Activated CD4-positive, alpha-beta T cell treated with anti-CD3 and anti-CD28 coated beads for 36 hours (primary cell): Measurements from ENCODE around the gene ANXA7. TPM values are rescaled to one million over a fixed set of nuclear protein-coding genes. Genes with fewer than 3 reads are reported as not detected.
"Not testable (repeated sequence)": the region's sequence is repeated elsewhere in the genome, so short reads cannot be mapped to it uniquely, and the experiment has no call there.

ENCODE experiments used
- ATAC-seq: fragments of 200-7000 bp; cut with Tn5 transposase; one replicate; pipeline ENCODE4 v1.10.0; 2021; ENCODE audit warnings: mild to moderate bottlenecking, moderate library complexity
- CTCF ChIA-PET: fragments of 350-600 bp; sonication (Branson Sonifier 250); formaldehyde crosslinking; loops from one replicate; lab custom pipeline; 2021; ENCODE audit warnings: antibody characterized with exemption; lab: Charles Lee
- POLR2A ChIA-PET: fragments of 350-600 bp; sonication (Branson Sonifier 250); formaldehyde crosslinking; loops from one replicate; lab custom pipeline; 2021; ENCODE audit warnings: antibody characterized with exemption, inconsistent platforms; lab: Charles Lee
- DNase-seq: peaks from one replicate; pipeline ENCODE4 v3.0.0-alpha.2; 2020
- H3K27ac Mint-ChIP-seq: one replicate; pipeline ENCODE4 v1.8.0; 2021; ENCODE audit warnings: mixed read lengths
- H3K27me3 Mint-ChIP-seq: one replicate; pipeline ENCODE4 v1.8.0; 2021; ENCODE audit warnings: mixed read lengths
- H3K36me3 Mint-ChIP-seq: one replicate; pipeline ENCODE4 v1.8.0; 2021; ENCODE audit warnings: low read depth, mixed read lengths
- H3K4me1 Mint-ChIP-seq: one replicate; pipeline ENCODE4 v1.8.0; 2021; ENCODE audit warnings: mixed read lengths
- H3K4me3 Mint-ChIP-seq: one replicate; pipeline ENCODE4 v1.8.0; 2021; ENCODE audit warnings: mild to moderate bottlenecking, moderate library complexity, mixed read lengths
- H3K9me3 Mint-ChIP-seq: one replicate; pipeline ENCODE4 v1.8.0; 2021; ENCODE audit warnings: low read depth, mixed read lengths
- intact Hi-C, 2 experiments: fragments of 100-400 bp; cut with DNase I in 1 of 2; cut with micrococcal nuclease in 1 of 2; formaldehyde crosslinking; loops; one replicate each; pipeline versions ENCODE4 v1.14.2 to v1.15.1; 2022 to 2024; cut with DNase I, micrococcal nuclease
- total RNA-seq, 2 experiments: library from RNA; stranded (reverse); gene quantifications; one replicate each; pipeline ENCODE4 v1.2.3, GENCODE V29; 2021

The ANXA7 gene
- total RNA-seq, 2 experiments from 2014 or later, result 94.6 to 118 TPM

DNA sequence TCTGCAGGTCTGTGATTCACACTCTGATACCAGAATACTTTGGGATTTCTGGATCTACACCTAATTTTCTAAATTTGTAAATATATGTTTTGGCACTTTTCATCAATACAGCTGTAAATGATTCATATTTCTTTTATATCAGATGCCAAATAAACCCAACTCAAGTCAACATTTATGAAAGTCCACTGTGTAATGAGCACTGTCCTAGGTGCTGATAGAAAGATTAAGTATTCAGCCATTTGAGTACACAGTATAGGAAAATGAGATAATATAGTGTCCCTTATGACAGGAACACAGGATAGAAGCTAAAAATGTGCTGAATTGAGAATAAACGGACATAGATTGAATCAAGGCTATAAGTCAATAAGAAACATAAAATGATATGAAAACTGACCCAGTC lies 6.4 kb downstream of the ANXA7 start:
- no peaks in the 10 kb centered on the region for H3K9me3 Mint-ChIP-seq
- peaks cover 28% of the 10 kb centered on the region for H3K36me3 Mint-ChIP-seq
- CTCF ChIA-PET, result no interaction called here
- POLR2A ChIA-PET, result no interaction called here
- H3K4me1 Mint-ChIP-seq, result peaks cover 58% of the 10 kb centered on the region
- H3K27me3 Mint-ChIP-seq, result no peaks in the 10 kb centered on the region
- intact Hi-C loops, result no loop called here
- DNase-seq, result no peak
- H3K27ac Mint-ChIP-seq, result no peak overlapping the region
- ATAC-seq, result no peak
- no peak overlapping the region for H3K4me3 Mint-ChIP-seq

GRCh38 chr10:73406846-73407245 lies 7.0 kb downstream of the ANXA7 start:
- Mint-ChIP-seq H3K36me3 (peaks cover 28% of the 10 kb centered on the region), H3K4me1 (peaks cover 52% of the 10 kb centered on the region), H3K27ac (no peak overlapping the region), H3K27me3 (no peaks in the 10 kb centered on the region), H3K9me3 (no peaks in the 10 kb centered on the region), H3K4me3 (no peak overlapping the region)
- ChIA-PET CTCF (interaction anchor here (0.6 kb wide), 1 partner anchor 146 kb away, joined by 3 read pairs; no protein-coding TSS in a partner anchor), POLR2A (no interaction called here)
- ATAC-seq (no peak), DNase-seq (no peak)
- intact Hi-C loops, result no loop called here

- ChIA-PET CTCF (no interaction called here), POLR2A (interaction anchor here (0.6 kb wide), 1 partner anchor 153 kb away, joined by 4 read pairs; the partner anchor contains the start of gene MRPS16)
- Mint-ChIP-seq H3K27me3 (no peaks in the 10 kb centered on the region), H3K4me1 (peaks cover 41% of the 10 kb centered on the region), H3K27ac (no peak overlapping the region), H3K9me3 (no peaks in the 10 kb centered on the region), H3K4me3 (no peak overlapping the region), H3K36me3 (peaks cover 28% of the 10 kb centered on the region)
- ATAC-seq (no peak), DNase-seq (no peak)
- intact Hi-C loops, result no loop called here
These were observed 8.3 kb downstream of the ANXA7 start for GRCh38 chr10:73405556-73405955.

GRCh38 chr10:73404690-73405089 lies 9.2 kb downstream of the ANXA7 start:
- peaks cover 22% of the 10 kb centered on the region for H3K36me3 Mint-ChIP-seq
- peaks cover 34% of the 10 kb centered on the region for H3K4me1 Mint-ChIP-seq
- ChIA-PET POLR2A (no interaction called here), CTCF (no interaction called here)
- no peak for ATAC-seq
- intact Hi-C loops, result no loop called here
- H3K27ac Mint-ChIP-seq, result no peak overlapping the region
- DNase-seq, result no peak
- H3K27me3 Mint-ChIP-seq, result no peaks in the 10 kb centered on the region
- H3K9me3 Mint-ChIP-seq, result no peaks in the 10 kb centered on the region
- H3K4me3 Mint-ChIP-seq, result no peak overlapping the region

DNA sequence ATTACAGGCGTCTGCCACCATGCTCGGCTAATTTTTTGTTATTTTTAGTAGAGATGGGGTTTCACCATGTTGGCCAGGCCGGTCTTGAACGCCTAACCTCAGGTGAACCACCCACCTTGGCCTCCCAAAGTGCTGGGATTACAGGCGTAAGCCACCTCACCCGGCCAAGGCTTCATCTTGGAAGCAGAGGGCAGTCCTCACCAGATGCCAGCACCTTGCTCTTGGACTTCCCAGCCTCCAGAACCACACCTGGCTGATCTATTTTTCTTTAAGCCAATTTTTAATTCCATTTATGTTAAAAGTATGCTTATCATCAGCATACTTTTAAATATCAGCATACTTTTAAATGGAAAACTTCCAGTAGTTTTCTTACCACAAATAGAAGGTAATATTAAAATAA lies 12.2 kb downstream of the ANXA7 start:
- Mint-ChIP-seq H3K4me3 (no peak overlapping the region), H3K27me3 (no peaks in the 10 kb centered on the region), H3K4me1 (peaks cover 9% of the 10 kb centered on the region), H3K9me3 (no peaks in the 10 kb centered on the region), H3K27ac (no peak overlapping the region), H3K36me3 (peaks cover 5% of the 10 kb centered on the region)
- ChIA-PET POLR2A (no interaction called here), CTCF (interaction anchor here (0.6 to 0.7 kb wide), 2 partner anchors 27 to 136 kb away, joined by 3 read pairs; no protein-coding TSS in a partner anchor)
- intact Hi-C loops, result no loop called here
- ATAC-seq (no peak), DNase-seq (no peak)

DNA sequence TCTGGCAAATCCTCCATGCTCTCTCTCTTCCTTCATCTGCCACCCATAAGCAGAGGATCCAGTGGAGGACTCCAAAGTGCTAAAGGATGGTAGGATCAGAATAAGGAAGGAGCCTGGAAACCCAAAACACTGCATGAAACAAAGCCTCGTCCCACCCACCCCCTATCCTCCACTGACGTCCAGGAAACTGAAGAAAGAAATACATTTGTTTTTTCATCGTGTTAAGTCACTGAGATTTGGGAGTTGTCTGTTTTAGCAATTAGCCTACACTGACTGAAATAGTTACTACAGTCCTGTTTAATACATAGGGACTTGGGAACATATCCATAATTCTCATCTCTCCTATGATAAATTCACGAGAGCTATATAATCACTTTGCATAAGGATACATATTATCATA lies 14.8 kb downstream of the ANXA7 start:
- Mint-ChIP-seq H3K4me1 (peaks cover 2% of the 10 kb centered on the region), H3K27me3 (no peaks in the 10 kb centered on the region), H3K27ac (no peak overlapping the region), H3K36me3 (peaks cover 21% of the 10 kb centered on the region), H3K4me3 (no peak overlapping the region), H3K9me3 (no peaks in the 10 kb centered on the region)
- DNase-seq (no peak), ATAC-seq (no peak)
- POLR2A ChIA-PET, result interaction anchor here (0.7 to 0.9 kb wide), 2 partner anchors 16 to 665 kb away, joined by 3 to 4 read pairs; no protein-coding TSS in a partner anchor
- CTCF ChIA-PET, result no interaction called here
- intact Hi-C loops, result no loop called here

DNA sequence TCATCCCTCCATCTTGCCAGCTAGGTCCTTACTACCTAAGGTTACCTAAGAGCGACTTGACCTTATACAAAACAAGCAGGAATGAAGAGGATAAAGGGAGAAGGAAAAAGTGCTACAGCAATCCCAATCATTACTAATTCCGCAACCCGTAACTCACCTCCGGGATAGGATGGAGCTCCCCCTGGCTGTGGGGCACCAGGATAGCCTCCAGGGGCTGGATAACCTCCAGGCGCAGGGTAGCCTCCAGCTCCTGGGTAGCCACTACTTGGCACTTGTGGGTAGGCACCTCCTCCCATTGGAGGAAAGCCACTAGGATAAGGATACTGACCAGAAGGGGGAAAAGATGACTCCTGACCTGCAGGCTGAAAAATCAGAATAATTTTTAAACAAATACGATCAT lies 15.8 kb downstream of the ANXA7 start:
- POLR2A ChIA-PET, result interaction anchor here (0.5 to 0.6 kb wide), 2 partner anchors 157 to 704 kb away, joined by 3 read pairs; no protein-coding TSS in a partner anchor
- Mint-ChIP-seq H3K27me3 (no peaks in the 10 kb centered on the region), H3K36me3 (peaks cover 28% of the 10 kb centered on the region), H3K4me1 (peaks cover 3% of the 10 kb centered on the region), H3K27ac (no peak overlapping the region), H3K4me3 (no peak overlapping the region), H3K9me3 (peaks cover 3% of the 10 kb centered on the region)
- no peak for DNase-seq
- CTCF ChIA-PET, result interaction anchor here (0.5 to 1.1 kb wide), 3 partner anchors 8 to 35 kb away, joined by 3 to 6 read pairs (median 3); no protein-coding TSS in a partner anchor
- intact Hi-C loops, result no loop called here
- ATAC-seq, result no peak

DNA sequence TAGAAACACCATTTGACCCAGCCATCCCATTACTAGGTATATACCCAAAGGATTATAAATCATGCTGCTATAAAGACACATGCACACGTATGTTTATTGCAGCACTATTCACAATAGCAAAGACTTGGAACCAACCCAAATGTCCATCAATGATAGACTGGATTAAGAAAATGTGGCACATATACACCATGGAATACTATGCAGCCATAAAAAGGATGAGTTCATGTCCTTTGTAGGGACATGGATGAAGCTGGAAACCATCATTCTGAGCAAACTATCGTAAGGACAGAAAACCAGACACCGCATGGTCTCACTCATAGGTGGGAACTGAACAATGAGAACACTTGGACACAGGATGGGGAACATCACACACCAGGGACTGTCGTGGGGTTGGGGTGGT lies 19.5 kb downstream of the ANXA7 start:
- CTCF ChIA-PET, H3K27me3 Mint-ChIP-seq, H3K27ac Mint-ChIP-seq, H3K4me1 Mint-ChIP-seq, H3K9me3 Mint-ChIP-seq, POLR2A ChIA-PET, DNase-seq, intact Hi-C loops, H3K4me3 Mint-ChIP-seq, ATAC-seq: not testable (repeated sequence)
- peaks cover 39% of the 10 kb centered on the region for H3K36me3 Mint-ChIP-seq

GRCh38 chr10:73388228-73388627 lies 25.6 kb downstream of the ANXA7 start:
- peaks cover 2% of the 10 kb centered on the region for H3K4me1 Mint-ChIP-seq
- ATAC-seq, result no peak
- ChIA-PET POLR2A (no interaction called here), CTCF (no interaction called here)
- H3K27ac Mint-ChIP-seq, result no peak overlapping the region
- no peak for DNase-seq
- intact Hi-C loops, result no loop called here
- no peaks in the 10 kb centered on the region for H3K9me3 Mint-ChIP-seq
- H3K27me3 Mint-ChIP-seq, result no peaks in the 10 kb centered on the region
- H3K36me3 Mint-ChIP-seq, result peaks cover 51% of the 10 kb centered on the region
- H3K4me3 Mint-ChIP-seq, result no peak overlapping the region

DNA sequence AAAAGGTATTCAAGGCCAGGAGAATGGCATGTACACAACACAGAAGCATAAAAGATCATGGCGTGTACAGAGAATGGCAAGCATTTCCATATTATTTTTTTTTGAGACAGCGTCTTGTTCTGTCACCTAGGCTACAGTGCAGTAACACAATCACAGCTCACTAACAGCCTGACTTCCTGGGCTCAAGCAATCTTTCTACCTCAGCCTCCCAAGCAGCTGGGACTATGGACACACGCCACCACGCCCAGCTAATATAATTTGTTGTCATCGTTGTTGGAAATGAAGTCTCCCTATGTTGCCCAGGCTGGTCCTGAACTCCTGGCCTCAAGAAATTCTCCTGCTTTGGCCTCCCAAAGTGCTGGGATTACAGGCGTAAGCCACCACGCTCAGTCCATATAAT lies 27.3 kb downstream of the ANXA7 start:
- H3K27me3 Mint-ChIP-seq, result no peaks in the 10 kb centered on the region
- H3K36me3 Mint-ChIP-seq, result peaks cover 59% of the 10 kb centered on the region
- no peaks in the 10 kb centered on the region for H3K4me1 Mint-ChIP-seq
- ATAC-seq (no peak), DNase-seq (no peak)
- no peak overlapping the region for H3K4me3 Mint-ChIP-seq
- no peaks in the 10 kb centered on the region for H3K9me3 Mint-ChIP-seq
- POLR2A ChIA-PET, result no interaction called here
- CTCF ChIA-PET, result no interaction called here
- intact Hi-C loops, result no loop called here
- no peak overlapping the region for H3K27ac Mint-ChIP-seq

DNA sequence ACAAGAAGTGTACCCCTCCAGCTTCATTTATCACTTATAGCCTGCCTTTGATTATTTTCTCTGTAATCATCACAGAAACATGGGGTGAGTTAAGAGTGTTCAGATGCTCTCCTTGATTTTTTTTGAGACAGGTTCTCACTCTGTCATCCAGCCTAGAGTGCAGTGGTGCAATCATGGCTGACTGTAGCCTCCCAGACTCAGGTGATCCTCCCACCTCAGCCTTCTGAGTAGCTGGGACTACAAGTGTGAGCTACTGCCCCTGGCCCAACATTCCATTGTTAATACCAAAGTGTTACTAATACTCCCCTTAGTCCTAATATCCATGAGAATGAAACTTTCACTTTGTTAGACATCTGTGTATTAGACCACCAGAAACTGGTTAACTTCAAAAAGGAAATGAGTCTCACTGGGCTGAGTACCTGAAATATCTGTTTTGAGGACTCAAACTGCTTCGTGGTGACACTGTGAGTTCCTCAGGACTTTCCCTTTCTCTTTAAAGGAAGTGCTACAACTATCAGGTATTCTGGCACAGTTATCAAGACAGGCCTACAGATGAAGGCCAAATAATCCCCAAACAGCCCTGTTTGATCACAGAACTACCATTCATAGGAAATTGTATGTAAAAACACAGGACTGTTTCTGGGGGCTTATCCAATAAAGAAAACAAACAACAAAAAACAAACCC lies 34.7 kb downstream of the ANXA7 start:
- no peak for DNase-seq
- POLR2A ChIA-PET, result no interaction called here
- Mint-ChIP-seq H3K9me3 (no peaks in the 10 kb centered on the region), H3K36me3 (peaks cover 49% of the 10 kb centered on the region), H3K4me3 (no peak overlapping the region), H3K27ac (peak overlapping the region; percentile 78), H3K4me1 (peaks cover 6% of the 10 kb centered on the region), H3K27me3 (no peaks in the 10 kb centered on the region)
- peak; percentile 55 for ATAC-seq
- intact Hi-C loops, result no loop called here
- CTCF ChIA-PET, result interaction anchor here (1.2 kb wide), 1 partner anchor 21 kb away, joined by 3 read pairs; the partner anchor contains the start of gene CFAP70

DNA sequence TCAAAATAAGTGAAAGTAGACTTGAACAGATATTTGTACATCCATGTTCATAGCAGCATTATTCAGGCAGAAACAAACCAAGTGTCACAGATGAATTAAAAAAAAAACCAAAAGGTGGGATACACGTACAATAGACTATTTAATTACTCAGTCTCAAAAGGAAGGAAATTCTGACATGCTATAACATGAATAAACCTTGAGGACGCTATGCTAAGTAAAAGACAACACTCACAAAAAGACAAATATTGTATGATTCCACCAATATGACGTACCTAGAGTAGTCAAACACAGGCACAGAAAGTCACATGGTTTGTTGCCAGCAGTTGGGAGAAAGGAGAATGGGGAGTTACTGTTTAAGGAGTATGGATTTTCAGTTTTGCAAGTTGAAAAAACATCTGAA lies 37.2 kb downstream of the ANXA7 start:
- ATAC-seq, result no peak
- no peak overlapping the region for H3K4me3 Mint-ChIP-seq
- intact Hi-C loops, result no loop called here
- H3K4me1 Mint-ChIP-seq, result peaks cover 6% of the 10 kb centered on the region
- H3K36me3 Mint-ChIP-seq, result peaks cover 41% of the 10 kb centered on the region
- H3K9me3 Mint-ChIP-seq, result no peaks in the 10 kb centered on the region
- no peak overlapping the region for H3K27ac Mint-ChIP-seq
- CTCF ChIA-PET, result no interaction called here
- no peak for DNase-seq
- POLR2A ChIA-PET, result no interaction called here
- H3K27me3 Mint-ChIP-seq, result no peaks in the 10 kb centered on the region
